Esophagus (tissue), 2 donors: ENCODE results near the gene LIN37. TPM values are rescaled to one million over a fixed set of nuclear protein-coding genes. Genes with fewer than 3 reads are reported as not detected.
A peak's percentile ranks its signal among the peaks of the same experiment; 100 is the strongest.

ENCODE experiments used
- H3K27ac ChIP-seq, 2 donors: one replicate each; pipeline ENCODE4 v1.5.1; 2013; ENCODE audit warnings: low read depth in 2 of 2, mild to moderate bottlenecking in 2 of 2, inconsistent platforms in 1 of 2, low read length in 1 of 2, moderate library complexity in 1 of 2
- H3K27me3 ChIP-seq, 2 donors: one replicate each; pipeline ENCODE4 v1.6.1; 2013; ENCODE audit warnings: low read length in 2 of 2, control low read depth in 1 of 2, mild to moderate bottlenecking in 1 of 2; ENCODE audit not compliant: insufficient read depth in 2 of 2, control insufficient read depth in 1 of 2
- H3K36me3 ChIP-seq, 2 donors: one replicate each; pipeline ENCODE4 v1.6.1; 2013; ENCODE audit warnings: low read length in 1 of 2; ENCODE audit not compliant: control insufficient read depth in 2 of 2, insufficient read depth in 2 of 2
- H3K4me1 ChIP-seq, 2 donors: one replicate each; pipeline ENCODE4 v1.6.1; 2013; ENCODE audit warnings: low read length in 1 of 2; ENCODE audit not compliant: control insufficient read depth in 2 of 2, insufficient read depth in 2 of 2
- H3K4me3 ChIP-seq, 2 donors: one replicate each; pipeline ENCODE4 v1.5.1; 2013; ENCODE audit warnings: low read length in 2 of 2, mild to moderate bottlenecking in 2 of 2, low read depth in 1 of 2, moderate library complexity in 1 of 2
- H3K9me3 ChIP-seq, 2 donors: one replicate each; pipeline ENCODE4 v1.6.1; 2013; ENCODE audit warnings: mild to moderate bottlenecking in 2 of 2, low read depth in 1 of 2, low read length in 1 of 2, moderate library complexity in 1 of 2; ENCODE audit not compliant: control insufficient read depth in 2 of 2, insufficient read depth in 1 of 2
- WGBS, 2 donors: extraction: QIAGEN DNeasy Blood & Tissue Kit; methylation state at CpG; one replicate each; pipeline ENCODE4 v1.1.7; 2013; 5-methylcytosine and 5-hydroxymethylcytosine counted together
- polyA plus RNA-seq, 2 donors: library from polyadenylated mRNA; stranded (reverse); fragments of 200-250 nt; gene quantifications; one replicate each; pipeline ENCODE4 v1.2.3, GENCODE V29; 2013
- donor health status: healthy with polysubstance abuse.
- donor health status: Bipolar disorder and iron deficiency.

The LIN37 gene
- polyA plus RNA-seq, 2 donors = 10.6 to 20.9 TPM

DNA sequence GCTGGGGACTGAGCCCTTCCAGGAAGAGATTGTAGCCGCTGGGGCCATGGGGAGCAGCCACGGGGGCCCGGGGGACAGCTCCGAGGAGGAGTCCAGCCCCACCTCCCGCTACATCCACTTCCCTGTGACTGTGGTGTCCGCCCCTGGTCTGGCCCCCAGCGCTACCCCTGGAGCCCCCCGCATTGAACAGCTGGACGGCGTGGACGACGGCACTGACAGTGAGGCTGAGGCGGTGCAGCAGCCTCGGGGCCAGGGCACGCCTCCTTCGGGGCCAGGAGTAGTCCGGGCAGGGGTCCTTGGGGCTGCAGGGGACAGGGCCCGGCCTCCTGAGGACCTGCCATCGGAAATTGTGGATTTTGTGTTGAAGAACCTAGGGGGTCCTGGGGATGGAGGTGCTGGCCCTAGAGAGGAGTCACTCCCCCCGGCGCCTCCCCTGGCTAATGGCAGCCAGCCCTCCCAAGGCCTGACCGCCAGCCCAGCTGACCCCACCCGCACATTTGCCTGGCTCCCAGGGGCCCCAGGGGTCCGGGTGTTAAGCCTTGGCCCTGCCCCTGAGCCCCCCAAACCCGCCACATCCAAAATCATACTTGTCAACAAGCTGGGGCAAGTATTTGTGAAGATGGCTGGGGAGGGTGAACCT is 15.7 kb upstream of the LIN37 start:
- Histone ChIP-seq H3K27me3 (no peaks in the 10 kb centered on the region), H3K9me3 (no peaks in the 10 kb centered on the region), H3K27ac (no peak overlapping the region), H3K4me1 (peaks cover 4 to 10% of the 10 kb centered on the region in 2 donors), H3K36me3 (peaks cover 27 to 82% of the 10 kb centered on the region in 2 donors), H3K4me3 (no peak overlapping the region)
- WGBS, 2 donors = 86 to 87% methylated on average over 24 to 25 of the region's 25 CpGs

DNA sequence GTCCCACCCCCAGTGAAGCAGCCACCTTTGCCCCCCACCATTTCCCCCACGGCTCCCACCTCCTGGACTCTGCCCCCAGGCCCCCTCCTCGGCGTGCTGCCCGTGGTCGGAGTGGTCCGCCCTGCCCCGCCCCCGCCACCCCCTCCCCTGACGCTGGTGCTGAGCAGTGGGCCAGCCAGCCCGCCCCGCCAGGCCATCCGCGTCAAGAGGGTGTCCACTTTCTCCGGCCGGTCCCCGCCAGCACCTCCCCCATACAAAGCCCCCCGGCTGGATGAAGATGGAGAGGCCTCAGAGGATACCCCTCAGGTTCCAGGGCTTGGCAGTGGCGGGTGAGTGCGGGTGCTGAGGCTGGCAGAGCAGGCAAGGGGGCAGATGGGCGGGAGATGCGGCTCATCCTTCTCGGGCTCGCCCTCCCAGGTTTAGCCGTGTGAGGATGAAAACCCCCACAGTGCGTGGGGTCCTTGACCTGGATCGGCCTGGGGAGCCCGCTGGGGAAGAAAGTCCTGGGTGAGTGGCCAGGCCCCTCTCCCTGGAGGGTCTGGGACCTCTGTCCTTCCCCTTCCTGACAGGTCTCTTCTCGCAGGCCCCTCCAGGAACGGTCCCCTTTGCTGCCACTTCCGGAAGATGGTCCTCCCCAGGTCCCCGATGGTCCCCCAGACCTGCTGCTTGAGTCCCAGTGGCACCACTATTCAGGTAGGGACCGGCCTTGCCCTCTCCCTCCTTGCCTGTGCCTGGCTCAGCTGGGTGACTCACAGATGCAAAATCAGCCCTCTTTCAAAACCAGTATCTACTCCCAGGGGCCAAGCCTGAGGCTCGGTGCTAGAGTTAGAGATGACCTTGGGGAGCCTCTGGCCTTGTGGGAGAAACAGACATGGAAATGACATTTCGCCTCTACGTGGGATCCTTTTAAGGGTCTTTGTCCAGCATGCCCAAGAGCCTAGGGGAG is 14.9 kb upstream of the LIN37 start:
- no peaks in the 10 kb centered on the region for H3K27me3 ChIP-seq

GRCh38 chr19:35734273-35734672 is 14.1 kb upstream of the LIN37 start:
- WGBS, 2 donors = 95% methylated on average over 8 of the region's 8 CpGs
- Histone ChIP-seq H3K36me3 (peaks cover 32 to 77% of the 10 kb centered on the region in 2 donors), H3K9me3 (no peaks in the 10 kb centered on the region), H3K27ac (no peak overlapping the region), H3K4me3 (no peak overlapping the region), H3K27me3 (no peaks in the 10 kb centered on the region), H3K4me1 (peaks cover 4 to 10% of the 10 kb centered on the region in 2 donors)

More for the DNA sequence above, 14.9 kb upstream of the LIN37 start:
- peaks cover 4 to 10% of the 10 kb centered on the region in 2 donors for H3K4me1 ChIP-seq
- H3K27ac ChIP-seq = no peak overlapping the region
- no peak overlapping the region for H3K4me3 ChIP-seq
- no peaks in the 10 kb centered on the region for H3K9me3 ChIP-seq
- peaks cover 34 to 84% of the 10 kb centered on the region in 2 donors for H3K36me3 ChIP-seq
- 89 to 90% methylated on average over 35 of the region's 35 CpGs for WGBS, 2 donors

DNA sequence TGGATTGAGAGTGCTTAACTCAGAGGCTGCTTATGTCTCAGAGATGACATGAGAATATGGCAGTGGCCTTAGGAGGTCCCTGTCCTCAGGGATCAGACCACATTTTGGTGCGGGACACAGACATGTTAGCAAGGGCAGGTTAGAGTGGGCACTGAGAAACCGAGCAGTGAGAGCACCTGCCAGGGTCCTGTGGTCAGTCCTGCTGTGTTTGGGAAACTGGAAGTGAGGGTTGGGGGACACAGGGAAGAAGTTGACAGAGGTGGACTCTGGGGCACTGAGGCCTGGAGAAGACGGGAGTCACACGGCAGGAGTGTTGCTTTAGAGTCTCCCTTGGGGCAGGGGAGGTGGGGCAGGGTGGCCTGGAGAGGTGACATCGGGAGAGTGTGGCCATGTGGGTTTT is 13.5 kb upstream of the LIN37 start:
- Histone ChIP-seq H3K27me3 (no peaks in the 10 kb centered on the region), H3K27ac (no peak overlapping the region)
- WGBS, 2 donors = 78 to 85% methylated on average over 5 of the region's 5 CpGs

DNA sequence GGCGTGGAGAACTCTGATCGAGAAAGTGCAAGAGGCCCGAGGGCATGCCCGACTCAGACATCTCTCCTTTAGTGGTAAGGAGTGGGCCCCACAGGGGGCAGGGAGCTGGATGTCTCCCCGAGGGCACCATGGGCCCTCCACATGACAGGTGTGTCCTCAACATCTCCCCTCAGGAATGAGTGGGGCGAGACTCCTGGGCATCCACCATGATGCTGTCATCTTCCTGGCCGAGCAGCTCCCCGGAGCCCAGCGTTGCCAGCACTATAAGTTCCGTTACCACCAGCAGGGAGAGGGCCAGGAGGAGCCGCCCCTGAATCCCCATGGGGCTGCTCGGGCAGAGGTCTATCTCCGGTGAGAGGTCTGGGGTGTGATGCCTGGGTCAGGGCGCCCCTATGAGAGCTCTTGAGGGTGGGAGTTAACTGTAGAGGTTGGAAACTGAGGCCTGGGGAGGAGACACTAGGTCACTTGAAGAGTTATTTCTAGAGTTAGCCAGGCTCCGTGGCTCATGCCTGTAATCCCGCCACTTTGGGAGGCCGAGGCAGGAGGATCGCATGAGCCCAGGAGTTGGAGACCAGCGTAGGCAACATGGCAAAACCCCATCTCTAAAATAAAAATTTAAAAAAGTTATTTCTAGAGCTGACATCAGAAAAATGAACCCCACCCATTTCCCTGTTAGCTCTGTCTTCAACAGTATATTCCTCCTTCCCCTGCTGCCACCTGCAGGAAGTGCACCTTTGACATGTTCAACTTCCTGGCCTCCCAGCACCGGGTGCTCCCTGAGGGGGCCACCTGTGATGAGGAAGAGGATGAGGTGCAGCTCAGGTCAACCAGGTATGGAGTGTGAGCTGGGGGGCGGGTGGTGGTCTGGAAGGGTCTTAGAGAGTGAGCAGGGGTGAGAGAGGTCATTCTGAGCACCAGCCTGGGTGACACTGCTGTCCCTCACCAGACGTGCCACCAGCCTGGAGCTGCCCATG is 11.2 kb upstream of the LIN37 start:
- Histone ChIP-seq H3K4me1 (peaks cover 3 to 4% of the 10 kb centered on the region in 2 donors), H3K36me3 (peaks cover 21 to 49% of the 10 kb centered on the region in 2 donors), H3K4me3 (no peak overlapping the region), H3K27me3 (no peaks in the 10 kb centered on the region), H3K9me3 (no peaks in the 10 kb centered on the region), H3K27ac (no peak overlapping the region)
- WGBS, 2 donors = 83 to 85% methylated on average over 22 of the region's 22 CpGs

More for the DNA sequence above, 13.5 kb upstream of the LIN37 start:
- Histone ChIP-seq H3K36me3 (peaks cover 32 to 70% of the 10 kb centered on the region in 2 donors), H3K4me1 (peaks cover 4 to 14% of the 10 kb centered on the region in 2 donors), H3K9me3 (no peaks in the 10 kb centered on the region), H3K4me3 (no peak overlapping the region)

GRCh38 chr19:35738021-35738886 is 10.1 kb upstream of the LIN37 start:
- peaks cover 24 to 41% of the 10 kb centered on the region in 2 donors for H3K36me3 ChIP-seq
- H3K4me3 ChIP-seq = no peak overlapping the region
- 87 to 90% methylated on average over 37 of the region's 37 CpGs for WGBS, 2 donors
- H3K27ac ChIP-seq = no peak overlapping the region
- H3K9me3 ChIP-seq = no peaks in the 10 kb centered on the region
- H3K4me1 ChIP-seq = peaks cover 3 to 4% of the 10 kb centered on the region in 2 donors
- H3K27me3 ChIP-seq = no peaks in the 10 kb centered on the region

DNA sequence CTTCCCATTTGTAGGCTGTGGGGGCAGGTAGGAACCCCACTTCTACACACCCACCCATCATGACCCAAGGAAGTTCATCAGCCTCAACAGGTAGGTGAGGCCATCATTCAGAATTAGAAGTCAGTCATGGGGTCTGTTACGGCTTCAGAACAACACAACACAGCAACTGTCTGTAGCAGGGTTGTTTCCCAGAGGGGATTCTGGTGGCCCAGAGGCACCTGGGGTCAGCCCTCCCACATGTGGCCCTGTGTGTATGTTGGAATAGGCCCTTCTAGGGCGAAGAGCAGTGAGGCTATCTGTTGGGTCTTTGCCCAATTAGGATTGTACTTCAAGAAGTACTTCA is 9.5 kb upstream of the LIN37 start:
- no peaks in the 10 kb centered on the region for H3K9me3 ChIP-seq
- H3K27me3 ChIP-seq = no peaks in the 10 kb centered on the region
- H3K27ac ChIP-seq = no peak overlapping the region
- peaks cover 3 to 4% of the 10 kb centered on the region in 2 donors for H3K4me1 ChIP-seq
- 84 to 86% methylated on average over 2 of the region's 2 CpGs for WGBS, 2 donors
- H3K4me3 ChIP-seq = no peak overlapping the region
- peaks cover 24 to 35% of the 10 kb centered on the region in 2 donors for H3K36me3 ChIP-seq

DNA sequence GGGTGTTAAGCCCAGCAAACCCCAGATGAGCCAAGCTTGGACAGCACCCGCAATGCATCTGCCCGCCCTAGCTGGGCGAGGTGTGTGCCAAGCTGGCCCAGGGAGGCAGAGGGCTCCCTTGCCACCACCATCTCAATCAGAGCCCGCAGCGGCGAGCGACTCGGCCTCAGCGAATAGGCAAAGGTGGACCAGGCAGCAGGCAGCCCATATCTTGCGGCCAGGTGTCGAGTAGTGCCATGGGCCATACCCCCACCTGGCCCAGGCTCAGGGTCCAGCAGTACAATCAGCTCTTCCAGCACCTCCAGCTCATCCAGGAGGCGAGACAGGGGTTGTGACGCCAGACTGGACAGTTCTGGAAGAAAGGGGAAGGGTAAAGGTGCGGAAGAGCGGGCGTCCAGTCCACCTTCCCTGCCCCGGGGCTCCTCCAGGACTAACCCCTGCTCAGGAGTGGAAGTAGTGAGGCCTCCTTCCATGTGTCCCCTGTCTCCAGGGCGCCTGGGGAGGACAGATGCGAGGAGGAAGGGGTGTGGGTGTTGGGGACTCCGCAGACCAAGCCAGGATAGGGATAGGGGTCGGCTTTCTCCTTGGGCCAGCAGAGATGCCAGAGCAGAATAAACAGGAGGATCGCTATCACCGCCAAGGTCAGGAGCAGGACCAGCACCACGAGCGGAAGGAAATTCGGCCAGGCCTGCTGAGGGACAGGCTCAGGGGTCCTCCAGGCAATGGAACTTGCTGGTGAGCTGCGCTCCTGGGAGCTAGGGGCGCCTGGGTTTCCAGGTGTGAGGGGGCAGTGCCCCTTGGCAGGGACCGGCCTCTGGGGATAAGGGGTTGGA is 8.9 kb upstream of the LIN37 start:
- peaks cover 24 to 30% of the 10 kb centered on the region in 2 donors for H3K36me3 ChIP-seq
- peak overlapping the region in 1 of 2 donors; percentile 3 for H3K27ac ChIP-seq
- peaks cover 3 to 4% of the 10 kb centered on the region in 2 donors for H3K4me1 ChIP-seq
- no peak overlapping the region for H3K4me3 ChIP-seq
- 72 to 75% methylated on average over 28 to 29 of the region's 29 CpGs for WGBS, 2 donors
- no peaks in the 10 kb centered on the region for H3K9me3 ChIP-seq
- H3K27me3 ChIP-seq = no peaks in the 10 kb centered on the region
